Body of pancreas (tissue), 4 donors: Measurements from ENCODE around the gene DCAF10. TPM values are rescaled to one million over a fixed set of nuclear protein-coding genes. Genes with fewer than 3 reads are reported as not detected.

Source experiments
- ATAC-seq: fragments of 150-250 bp; one replicate; pipeline ENCODE4 v1.9.1; 2016
- DNase-seq, 4 donors: peaks; one replicate each; pipeline ENCODE4 v3.0.0-alpha.2; 2019
- H3K27ac ChIP-seq, 4 donors: fragments of 200-600 bp; sonication (generic); 1 replicate in 3 of 4; 2 replicates in 1 of 4; pipeline versions ENCODE4 v1.5.1 to v1.6.1; 2016 to 2019; ENCODE audit warnings: mild to moderate bottlenecking in 1 of 4, mixed read lengths in 1 of 4, moderate library complexity in 1 of 4
- H3K27me3 ChIP-seq, 2 donors: fragments of 200-600 bp; sonication (generic); one replicate each; pipeline ENCODE4 v1.6.0; 2016; ENCODE audit warnings: mild to moderate bottlenecking in 1 of 2
- H3K36me3 ChIP-seq, 2 donors: fragments of 200-600 bp; sonication (generic); replicated peaks in 1 of 2; 2 replicates each; pipeline ENCODE4 v1.5.1; 2016; ENCODE audit warnings: low read depth in 2 of 2; ENCODE audit not compliant: insufficient read depth in 1 of 2
- H3K4me1 ChIP-seq: fragments of 200-600 bp; sonication (generic); one replicate; pipeline ENCODE4 v1.6.0; 2016
- H3K4me3 ChIP-seq, 2 donors: fragments of 200-600 bp; sonication (generic); 1 replicate in 1 of 2; 2 replicates in 1 of 2; pipeline ENCODE4 v1.5.1; 2016 to 2019
- H3K9me3 ChIP-seq, 3 donors: fragments of 200-600 bp; sonication (generic); 1 replicate in 2 of 3; 2 replicates in 1 of 3; pipeline ENCODE4 v1.5.1; 2016
- CTCF ChIP-seq, 7 experiments: fragments of 450-650 bp in 4 of 7; fragments of 200-600 bp in 3 of 7; sonication (generic) in 3 of 7; IDR thresholded peaks; one replicate each; pipeline ENCODE4 v1.5.1; 2016 to 2019; ENCODE audit warnings: antibody characterized with exemption in 7 of 7
- POLR2A ChIP-seq, 3 donors: fragments of 450-650 bp; IDR thresholded peaks; one replicate each; pipeline ENCODE4 v1.6.1; 2016; ENCODE audit warnings: antibody characterized with exemption in 3 of 3, mild to moderate bottlenecking in 2 of 3
- WGBS, 2 donors: methylation state at CpG; one replicate each; pipeline ENCODE4 v1.1.5; 2017; 5-methylcytosine and 5-hydroxymethylcytosine counted together
- intact Hi-C: fragments of 100-400 bp; cut with DNase I; formaldehyde crosslinking; loops from one replicate; pipeline ENCODE4 v1.15.1; 2023
- total RNA-seq, 2 donors: library from RNA; depleted of rRNA; stranded (reverse); fragments of >200 nt; gene quantifications; one replicate each; pipeline ENCODE4 v1.1.0, GENCODE V29; 2016

Gene DCAF10
- total RNA-seq, 2 donors from 2014 or later: 12.7 to 14.5 TPM

- no peak for DNase-seq
- peaks cover 4 to 10% of the 10 kb centered on the region in 2 donors for H3K36me3 ChIP-seq
- 2% methylated on average over 6 of the region's 6 CpGs for WGBS, 2 donors
- no peak for ATAC-seq
- TF ChIP-seq CTCF (IDR thresholded peaks at IDR 0.05): no peak
- TF ChIP-seq POLR2A (IDR thresholded peaks at IDR 0.05): no peak
- no peaks in the 10 kb centered on the region for H3K27me3 ChIP-seq
- no peaks in the 10 kb centered on the region for H3K9me3 ChIP-seq
- H3K27ac ChIP-seq: peak overlapping the region in 3 of 4 donors; percentile 5 to 78 (median 76)
- peaks cover 26% of the 10 kb centered on the region for H3K4me1 ChIP-seq
- intact Hi-C loops: no loop called here
- H3K4me3 ChIP-seq: peak overlapping the region; percentile 69 to 85
Measured at GRCh38 chr9:37784291-37784615, 16.3 kb upstream of the DCAF10 start.

- peak within 1 kb of the TSS; percentile 5 to 78 (median 42) for H3K27ac ChIP-seq
- no peaks in the 10 kb centered on the region for H3K27me3 ChIP-seq
- H3K9me3 ChIP-seq: no peaks in the 10 kb centered on the region
- 0 to 2% methylated on average over 12 to 73 of the region's 73 CpGs for WGBS, 2 donors
- peaks cover 4 to 10% of the 10 kb centered on the region in 2 donors for H3K36me3 ChIP-seq
- TF ChIP-seq POLR2A (IDR thresholded peaks at IDR 0.05) (peak; percentile 34 to 84 (median 84)), CTCF (IDR thresholded peaks at IDR 0.05) (peak in 4 of 7 experiments; percentile 9 to 38 (median 32))
- H3K4me1 ChIP-seq: peaks cover 26% of the 10 kb centered on the region
- intact Hi-C loops: no loop called here
- DNase-seq: peak; percentile 85 to 90 (median 88)
- H3K4me3 ChIP-seq: peak within 1 kb of the TSS; percentile 69 to 85
- ATAC-seq: peak; percentile 95
Measured at GRCh38 chr9:37784616-37785483, 15.7 kb upstream of the DCAF10 start, which contains the start of gene EXOSC3. Gene EXOSC3 (minus strand): TSS chr9:37785064. CDS start chr9:37785044, 20 bp downstream.

GRCh38 chr9:37787059-37787458 is 13.5 kb upstream of the DCAF10 start:
- TF ChIP-seq CTCF (IDR thresholded peaks at IDR 0.05): no peak
- TF ChIP-seq POLR2A (IDR thresholded peaks at IDR 0.05): no peak
- Histone ChIP-seq H3K4me3 (no peak overlapping the region), H3K27me3 (no peaks in the 10 kb centered on the region), H3K36me3 (peaks cover 3 to 4% of the 10 kb centered on the region in 2 donors), H3K27ac (no peak overlapping the region), H3K4me1 (peaks cover 25% of the 10 kb centered on the region), H3K9me3 (no peaks in the 10 kb centered on the region)
- ATAC-seq: no peak
- intact Hi-C loops: no loop called here
- WGBS, 2 donors: 43 to 66% methylated on average over 26 to 45 of the region's 45 CpGs
- DNase-seq: no peak

GRCh38 chr9:37788332-37788731 is 12.3 kb upstream of the DCAF10 start:
- WGBS, 2 donors: 66% methylated on average over 6 of the region's 6 CpGs
- no peak overlapping the region for H3K4me3 ChIP-seq
- no peaks in the 10 kb centered on the region for H3K36me3 ChIP-seq
- ATAC-seq (no peak), DNase-seq (no peak)
- intact Hi-C loops: no loop called here
- H3K9me3 ChIP-seq: no peaks in the 10 kb centered on the region
- no peak for TF ChIP-seq POLR2A (IDR thresholded peaks at IDR 0.05)
- no peak for TF ChIP-seq CTCF (IDR thresholded peaks at IDR 0.05)
- H3K27me3 ChIP-seq: no peaks in the 10 kb centered on the region
- H3K4me1 ChIP-seq: peaks cover 12% of the 10 kb centered on the region
- no peak overlapping the region for H3K27ac ChIP-seq
